DMS79 (cell line): ENCODE results near the gene SLC6A20.
A peak's percentile ranks its signal among the peaks of the same experiment; 100 is the strongest.

Experiments used
- DNase-seq: peaks from one replicate; lab custom pipeline; 2025; lab: John Stamatoyannopoulos, UW

SLC6A20 gene, protein sequence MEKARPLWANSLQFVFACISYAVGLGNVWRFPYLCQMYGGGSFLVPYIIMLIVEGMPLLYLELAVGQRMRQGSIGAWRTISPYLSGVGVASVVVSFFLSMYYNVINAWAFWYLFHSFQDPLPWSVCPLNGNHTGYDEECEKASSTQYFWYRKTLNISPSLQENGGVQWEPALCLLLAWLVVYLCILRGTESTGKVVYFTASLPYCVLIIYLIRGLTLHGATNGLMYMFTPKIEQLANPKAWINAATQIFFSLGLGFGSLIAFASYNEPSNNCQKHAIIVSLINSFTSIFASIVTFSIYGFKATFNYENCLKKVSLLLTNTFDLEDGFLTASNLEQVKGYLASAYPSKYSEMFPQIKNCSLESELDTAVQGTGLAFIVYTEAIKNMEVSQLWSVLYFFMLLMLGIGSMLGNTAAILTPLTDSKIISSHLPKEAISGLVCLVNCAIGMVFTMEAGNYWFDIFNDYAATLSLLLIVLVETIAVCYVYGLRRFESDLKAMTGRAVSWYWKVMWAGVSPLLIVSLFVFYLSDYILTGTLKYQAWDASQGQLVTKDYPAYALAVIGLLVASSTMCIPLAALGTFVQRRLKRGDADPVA

DNA sequence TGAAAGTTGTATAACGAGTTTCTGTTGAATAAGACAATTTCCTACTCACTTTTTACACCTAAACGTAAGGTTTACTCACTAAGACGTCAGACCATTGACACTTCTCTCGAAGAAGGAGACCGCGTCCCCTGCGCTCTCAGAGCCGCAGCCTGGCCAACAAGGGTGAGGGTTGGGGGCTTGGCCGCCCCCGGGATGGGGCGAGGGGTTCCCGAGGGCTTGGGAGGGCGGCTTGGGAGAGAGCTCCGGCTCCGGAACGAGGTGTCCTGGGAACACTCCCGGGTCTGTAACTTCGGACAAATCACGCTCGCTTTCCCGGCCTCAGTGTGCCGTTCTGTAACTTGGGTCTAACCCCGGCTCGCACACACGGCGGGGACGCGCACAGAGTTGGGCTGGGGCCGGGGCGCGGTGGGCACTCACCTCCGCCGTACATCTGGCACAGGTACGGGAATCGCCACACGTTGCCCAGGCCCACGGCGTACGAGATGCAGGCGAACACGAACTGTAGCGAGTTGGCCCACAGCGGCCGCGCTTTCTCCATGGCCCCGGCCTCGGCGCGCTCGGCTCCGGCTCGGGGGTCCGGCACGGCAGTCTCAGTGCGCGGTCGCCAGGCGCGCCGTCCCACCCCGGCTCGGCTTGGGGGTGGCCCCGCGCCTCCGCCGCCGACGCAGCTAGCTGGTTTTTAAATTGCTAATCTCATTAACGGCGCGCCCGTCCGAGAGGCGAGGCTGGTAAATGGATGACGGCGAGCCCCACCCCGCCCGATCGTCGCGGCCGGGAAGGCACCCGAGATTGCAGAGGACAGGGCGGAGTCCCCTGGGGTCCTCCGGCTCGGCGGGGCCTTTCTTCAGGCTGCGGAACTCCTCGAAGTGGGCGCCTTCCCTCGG, at the start of gene SLC6A20:
SLC6A20 (minus strand) TSS at position 655 of the 884 bp plus-strand sequence; CDS start at position 538, 117 bp downstream.
- DNase-seq = no peak

DNA sequence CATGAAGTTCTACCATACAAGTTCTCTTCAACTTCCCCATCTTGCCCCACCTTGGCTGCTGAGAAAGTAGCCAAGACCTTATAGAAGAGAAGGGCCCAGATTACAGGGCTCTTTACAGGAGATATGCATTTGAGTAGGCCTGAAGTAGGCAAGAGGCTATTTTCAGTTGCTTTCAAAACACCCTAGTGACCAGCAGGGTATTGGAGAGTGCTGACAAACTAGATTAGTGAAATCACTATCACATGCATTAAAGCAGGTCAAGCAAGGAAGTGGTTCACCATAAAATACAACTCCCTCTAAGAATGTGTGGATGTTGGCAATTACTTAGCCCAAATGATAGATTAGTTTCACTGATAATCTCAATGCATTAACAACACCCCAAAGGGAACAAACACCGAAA, 48.3 kb upstream of the SLC6A20 start:
- DNase-seq = no peak

DNA sequence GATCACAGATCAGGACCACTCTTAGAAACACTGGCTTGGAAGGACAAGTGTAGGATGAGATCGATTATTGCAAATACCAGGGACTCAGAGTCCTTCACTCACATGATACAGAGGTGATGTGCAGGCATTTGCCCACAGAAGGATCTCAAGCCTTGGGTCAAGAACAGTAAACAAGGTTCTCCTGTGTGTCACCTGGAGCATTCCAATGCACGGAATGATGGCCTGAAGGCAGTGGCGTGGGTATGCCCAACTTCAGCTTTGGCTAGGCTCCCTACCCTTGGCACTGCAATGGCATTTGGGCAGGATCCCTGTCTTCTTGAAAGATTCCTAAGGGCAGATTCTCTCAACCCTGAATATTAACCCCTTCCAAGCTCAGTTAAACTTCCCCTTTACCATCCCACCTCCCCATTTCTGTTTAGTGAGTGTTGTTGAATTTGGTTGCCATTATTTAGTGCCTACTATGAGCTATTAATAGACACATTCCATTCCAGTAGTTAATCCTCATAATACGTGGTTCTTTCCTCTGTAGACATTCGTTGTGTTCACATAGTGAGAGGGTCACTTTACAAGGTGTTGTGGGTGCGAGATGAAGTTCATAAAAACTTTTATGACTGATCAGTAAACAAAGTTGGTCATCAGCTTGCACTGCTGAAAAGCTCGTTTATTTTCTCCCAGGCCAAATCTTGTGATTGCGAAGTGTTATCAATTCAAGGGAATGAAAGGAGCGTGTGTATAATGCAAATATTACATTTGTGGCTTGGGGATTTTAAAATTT, 46.7 kb upstream of the SLC6A20 start:
- DNase-seq = no peak

DNA sequence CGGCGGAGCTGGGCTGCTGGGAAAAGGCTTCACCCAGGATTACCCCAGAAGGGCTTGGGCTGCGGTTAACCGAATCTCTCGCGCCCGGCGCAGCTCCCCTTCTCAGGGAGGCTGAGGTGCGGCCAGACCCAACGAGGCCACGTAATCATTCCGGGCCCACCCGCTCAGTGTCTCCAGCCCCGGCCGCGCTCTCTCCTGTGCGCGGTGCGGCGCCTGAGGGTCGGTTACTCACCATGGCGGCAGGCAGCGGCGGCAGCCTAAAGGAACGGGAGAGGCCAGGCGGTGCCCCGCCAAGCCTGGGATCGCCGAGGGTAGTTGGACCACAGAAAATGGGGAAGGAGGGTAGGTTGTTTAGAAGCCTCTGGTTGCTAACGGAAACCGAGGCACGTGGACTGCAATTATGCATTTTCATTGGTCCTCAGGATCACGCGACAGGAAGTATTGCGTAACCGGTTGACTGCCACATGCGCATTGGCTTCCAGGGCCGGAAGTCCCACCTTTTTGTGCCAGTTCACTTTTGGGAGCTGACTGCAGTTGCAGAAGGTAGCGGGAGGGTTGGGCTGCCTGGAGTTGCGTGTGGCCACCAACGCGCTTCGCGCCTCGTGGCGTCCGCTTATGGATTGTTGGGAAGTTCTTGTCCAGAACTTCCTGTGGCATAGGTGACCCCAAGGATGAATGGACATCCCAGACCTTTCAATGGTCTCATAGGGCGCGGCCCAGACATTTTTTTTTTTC, 45.6 kb upstream of the SLC6A20 start, which contains the start of gene LZTFL1:
LZTFL1 (minus strand) TSS at position 363 of the 735 bp plus-strand sequence; CDS start at position 235, 128 bp downstream.
- DNase-seq = peak; percentile 77

DNA sequence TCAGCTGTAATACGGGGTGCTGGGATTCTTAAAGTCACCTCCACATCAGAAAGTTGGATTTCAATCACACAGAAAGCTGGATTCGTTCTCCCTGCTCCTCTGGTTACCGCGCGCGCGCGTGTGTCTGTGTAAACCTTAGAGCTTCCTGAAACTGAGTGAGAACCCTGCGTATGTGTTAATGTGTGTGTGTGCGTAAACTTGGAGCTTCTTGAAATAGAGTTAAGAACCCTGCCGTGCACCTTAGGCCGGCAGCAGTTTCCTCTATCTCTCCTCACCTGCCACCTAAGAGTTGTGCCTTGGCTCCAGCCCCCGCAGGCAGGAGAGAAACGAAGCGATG, 45.1 kb upstream of the SLC6A20 start:
- DNase-seq = no peak

DNA sequence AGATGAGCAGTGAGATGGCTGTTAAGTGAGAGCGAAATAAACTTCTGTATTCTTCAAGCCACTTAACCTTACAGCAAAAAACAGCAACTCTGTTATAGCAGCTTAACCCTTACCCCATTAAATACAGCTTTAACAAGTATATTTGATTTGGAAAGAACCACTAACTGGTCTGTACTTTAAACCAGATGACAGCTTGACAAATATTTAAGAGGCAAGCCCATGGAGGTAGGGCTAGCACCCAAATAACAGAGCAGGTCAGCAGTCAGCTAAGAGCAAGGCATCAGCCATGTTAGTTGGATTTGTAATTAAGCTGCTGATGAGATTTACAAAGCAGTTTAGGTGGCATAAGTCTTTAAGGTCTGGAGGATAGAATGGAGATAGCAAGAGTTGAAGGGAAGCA, 42.1 kb upstream of the SLC6A20 start:
- no peak for DNase-seq

DNA sequence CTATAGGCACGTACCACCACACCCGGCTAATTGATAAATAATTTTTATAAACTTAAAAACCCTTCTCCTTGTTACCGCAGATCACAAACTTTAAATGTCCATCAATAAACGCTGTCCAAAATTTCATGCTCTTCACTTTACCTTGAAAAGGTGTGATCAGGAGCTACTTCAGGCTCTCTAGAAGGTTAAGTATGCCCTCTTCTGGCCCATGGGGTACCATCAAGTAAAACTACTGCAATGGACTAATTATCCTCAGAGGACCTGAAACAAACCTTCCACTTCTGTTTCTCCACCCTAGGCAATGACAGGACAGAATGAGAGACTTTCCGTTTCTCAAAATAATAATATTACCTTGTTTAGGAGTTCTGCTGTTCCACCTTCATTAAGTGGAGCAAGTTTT, 36.4 kb upstream of the SLC6A20 start:
- DNase-seq = no peak

DNA sequence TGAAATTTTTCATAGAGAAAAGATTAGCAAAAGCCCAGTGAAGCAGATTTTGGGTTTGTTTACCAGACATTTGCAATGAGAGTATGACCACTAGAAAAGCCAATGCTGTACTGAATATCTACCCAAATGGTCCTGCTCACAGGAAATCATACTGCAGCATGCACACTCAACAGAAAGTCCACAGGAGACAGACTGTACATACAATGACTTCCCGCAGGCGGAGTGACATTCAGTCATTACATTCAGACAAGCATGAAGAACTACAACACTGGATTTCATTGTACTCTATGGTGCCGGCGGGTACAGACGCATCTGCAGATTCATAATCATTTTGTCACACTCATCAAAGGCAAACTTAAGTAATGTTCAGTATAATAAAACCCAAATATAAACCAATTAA, 33.8 kb upstream of the SLC6A20 start:
- DNase-seq = no peak

DNA sequence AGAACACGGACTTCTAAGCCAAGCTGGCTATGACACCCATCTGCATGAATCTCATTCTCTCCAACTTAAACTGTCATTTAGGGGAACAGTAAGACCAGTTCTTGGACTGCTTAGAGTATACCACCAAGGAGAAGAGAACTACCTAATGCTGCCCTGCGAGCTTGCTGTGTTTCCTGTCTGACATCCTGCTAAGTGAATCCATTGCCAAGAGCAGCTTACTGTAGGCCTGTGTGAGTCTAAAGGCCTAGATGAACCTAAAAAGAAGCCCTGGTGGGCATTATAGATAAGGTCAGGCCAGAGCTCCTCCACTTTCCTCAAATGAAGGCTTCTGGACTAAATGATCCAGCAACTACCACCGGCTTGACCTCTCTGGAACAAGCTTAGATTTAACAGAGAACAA, 30.6 kb upstream of the SLC6A20 start:
- no peak for DNase-seq

DNA sequence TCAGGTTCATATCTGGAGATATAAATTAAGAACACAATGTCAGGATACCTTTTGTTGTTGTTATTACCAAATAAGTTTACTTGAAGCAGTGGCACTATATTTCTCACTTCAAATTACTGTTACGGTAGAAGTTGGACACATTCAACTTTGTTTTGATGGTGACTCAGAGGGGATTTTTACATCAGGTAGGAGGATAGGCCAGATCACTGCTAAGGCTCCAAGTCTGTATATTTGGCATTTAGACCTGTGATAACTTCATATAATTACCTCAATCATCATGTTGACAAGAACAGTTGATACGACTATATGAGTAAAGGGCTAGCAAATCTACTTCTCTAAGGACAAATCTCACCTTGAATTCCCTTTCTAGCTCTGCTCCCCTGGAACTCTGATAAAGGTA, 30.0 kb upstream of the SLC6A20 start:
- no peak for DNase-seq

DNA sequence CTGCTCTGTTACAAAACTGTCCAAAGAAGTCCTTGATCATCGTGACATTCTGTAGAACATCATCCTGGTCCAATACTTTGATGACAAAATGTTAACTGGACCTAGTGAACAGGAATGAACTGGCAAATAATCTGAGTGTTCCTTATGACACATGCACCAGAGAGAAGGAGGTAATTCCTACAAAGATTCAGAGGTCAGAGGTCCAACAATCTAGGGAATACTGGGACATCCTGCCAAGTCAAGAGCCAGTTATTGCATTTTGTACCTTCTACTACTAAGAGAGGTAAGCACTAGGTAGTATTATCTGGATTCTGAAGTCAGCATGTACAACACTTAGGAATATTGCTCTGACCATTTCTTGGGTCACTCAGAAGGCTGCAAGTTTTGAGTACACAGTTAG, 24.8 kb upstream of the SLC6A20 start:
- no peak for DNase-seq

DNA sequence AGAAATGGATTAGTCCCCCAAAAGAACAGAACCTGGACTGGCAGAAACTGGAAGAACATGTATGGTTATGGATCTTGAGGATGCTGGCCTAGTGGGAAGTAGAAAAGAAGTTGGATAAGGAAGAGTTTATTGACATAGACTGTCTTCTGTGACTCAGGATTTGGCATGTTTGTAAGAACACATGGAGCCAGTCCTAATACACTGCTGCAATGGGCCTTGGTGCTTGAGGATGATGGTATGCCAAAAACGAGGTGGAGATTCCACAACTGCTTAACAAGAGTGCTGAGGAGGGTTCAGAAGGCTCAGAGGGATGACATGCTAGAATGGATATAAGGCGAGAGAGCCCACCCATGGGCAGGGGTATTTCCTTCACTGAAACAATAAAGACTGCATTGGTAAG, 23.2 kb upstream of the SLC6A20 start:
- no peak for DNase-seq

DNA sequence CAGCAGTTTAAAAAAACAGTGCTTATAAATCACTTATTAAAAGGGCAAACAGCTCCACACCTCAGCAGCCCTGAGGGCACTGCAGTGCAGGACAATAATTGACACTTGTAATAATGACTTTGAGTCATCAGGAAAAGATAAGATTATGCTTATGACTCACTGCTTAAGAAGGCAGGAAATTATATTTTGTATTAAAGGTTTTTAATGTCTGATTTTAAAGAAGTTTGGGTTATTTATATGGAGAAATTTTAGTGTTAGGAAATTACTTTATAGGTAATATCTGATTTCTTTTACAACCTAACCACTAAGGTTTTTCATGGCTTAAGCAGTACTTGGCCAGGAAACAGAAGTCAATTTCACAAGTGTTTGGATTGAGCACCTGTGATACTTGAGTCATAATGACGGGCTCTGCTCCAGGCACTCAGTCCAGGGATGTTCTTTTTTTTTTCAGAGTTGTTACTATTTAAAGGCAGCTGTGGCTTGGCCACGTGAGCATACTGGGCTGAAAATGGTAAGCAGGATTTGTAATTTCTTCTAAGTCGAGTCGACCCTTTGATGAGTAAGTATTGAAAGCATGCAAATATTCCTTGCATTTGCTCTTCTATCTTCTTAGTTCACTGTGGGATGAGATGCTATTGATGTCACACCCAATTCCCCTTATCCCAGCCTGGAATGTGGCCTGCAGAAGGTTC, 21.6 kb upstream of the SLC6A20 start:
- DNase-seq = peak; percentile 71

DNA sequence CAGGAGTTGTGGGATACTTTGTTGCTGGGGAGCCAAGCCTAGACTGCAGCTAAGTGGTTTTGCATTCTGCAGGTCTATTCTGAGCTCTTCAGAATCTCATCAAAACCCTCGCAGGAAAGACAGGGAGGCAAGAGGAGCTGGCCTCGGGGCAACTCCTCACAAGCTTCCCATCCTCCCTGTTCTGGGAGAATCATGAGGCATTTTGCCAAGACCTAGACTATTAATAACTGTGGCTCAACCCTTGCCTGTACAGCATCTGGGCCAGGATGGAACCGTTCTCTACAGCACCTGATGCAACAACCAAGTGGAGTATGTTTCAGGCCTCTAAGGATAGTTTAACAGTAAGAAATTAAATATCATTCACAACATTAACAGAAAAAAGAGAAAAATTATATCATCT, 20.2 kb upstream of the SLC6A20 start:
- DNase-seq = peak; percentile 10

DNA sequence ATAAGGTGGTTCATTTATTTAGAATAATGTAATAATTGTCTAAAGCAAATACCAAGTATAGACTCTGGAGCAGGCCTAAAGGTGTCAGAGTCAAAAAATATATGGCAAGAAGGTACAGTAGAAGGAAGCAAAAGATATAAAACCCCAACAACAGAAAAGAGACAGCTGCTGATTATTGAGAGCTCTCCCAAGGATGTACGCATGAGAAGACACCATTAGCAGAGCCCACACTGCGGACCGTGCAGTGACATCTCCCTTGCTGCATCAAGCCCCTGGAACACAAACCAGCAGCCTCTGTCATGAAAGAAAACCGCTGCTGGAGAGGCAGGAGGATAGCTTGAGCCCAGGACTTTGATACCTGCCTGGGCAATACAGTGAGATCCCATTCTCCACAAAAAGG, 18.0 kb upstream of the SLC6A20 start:
- no peak for DNase-seq

DNA sequence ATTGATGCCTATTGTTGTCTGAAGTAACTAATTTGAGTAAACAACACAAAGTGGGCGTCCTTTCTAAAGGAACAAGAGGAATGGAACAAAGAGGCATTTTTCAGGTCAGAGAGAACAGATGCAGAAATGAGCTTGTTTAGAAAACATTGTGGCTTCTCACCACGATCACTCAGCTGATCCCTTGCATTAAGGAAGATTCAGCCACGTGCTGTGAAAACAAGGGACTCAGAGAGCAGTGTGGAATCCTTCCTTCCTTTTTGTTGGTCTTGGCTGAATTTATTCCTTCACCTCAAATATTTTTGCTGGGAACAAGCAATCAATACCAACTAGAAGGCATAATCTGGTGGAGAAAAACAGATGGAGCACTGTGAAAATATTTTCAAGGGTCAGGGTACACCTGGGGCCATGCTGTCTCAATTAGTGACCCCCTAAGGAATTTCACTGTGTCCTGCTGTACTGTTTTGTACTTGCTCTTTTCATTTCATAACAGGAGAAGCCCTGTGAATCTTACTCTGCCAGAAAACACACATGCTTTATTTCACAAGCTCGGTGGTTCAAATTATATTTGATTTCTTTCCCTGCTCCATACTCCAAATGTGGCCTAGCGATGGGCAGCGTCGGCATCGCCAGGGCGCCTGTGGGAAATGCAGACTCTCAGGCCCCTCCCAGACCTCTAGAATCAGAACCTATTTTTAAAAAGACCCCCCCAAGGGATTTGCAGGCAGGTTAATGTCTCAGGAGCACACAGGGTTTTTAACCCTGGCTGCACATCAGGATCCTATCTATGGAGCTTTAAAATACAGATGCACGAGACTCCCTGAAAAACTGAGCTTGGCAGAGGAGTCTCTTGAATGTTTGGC, 11.6 kb upstream of the SLC6A20 start:
- DNase-seq = no peak

DNA sequence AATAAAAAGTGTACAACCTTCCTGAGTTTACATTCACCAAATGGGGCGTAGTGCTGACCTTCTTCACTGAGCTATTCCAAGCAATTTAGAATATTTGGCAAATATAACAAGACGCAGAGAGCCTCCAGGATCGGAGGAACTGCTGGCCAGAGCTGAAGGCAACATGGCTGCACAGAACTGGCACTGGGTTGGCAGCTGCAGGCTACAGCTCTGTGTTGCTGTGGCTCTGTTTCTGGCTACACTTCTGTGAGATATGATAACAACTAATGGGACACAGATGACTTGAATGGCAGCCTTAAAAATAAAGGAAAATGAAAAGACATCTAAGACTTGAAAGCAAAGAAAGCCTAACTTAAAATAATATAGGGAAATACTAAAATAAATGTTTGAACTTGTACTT, 10.8 kb upstream of the SLC6A20 start:
- DNase-seq = no peak

DNA sequence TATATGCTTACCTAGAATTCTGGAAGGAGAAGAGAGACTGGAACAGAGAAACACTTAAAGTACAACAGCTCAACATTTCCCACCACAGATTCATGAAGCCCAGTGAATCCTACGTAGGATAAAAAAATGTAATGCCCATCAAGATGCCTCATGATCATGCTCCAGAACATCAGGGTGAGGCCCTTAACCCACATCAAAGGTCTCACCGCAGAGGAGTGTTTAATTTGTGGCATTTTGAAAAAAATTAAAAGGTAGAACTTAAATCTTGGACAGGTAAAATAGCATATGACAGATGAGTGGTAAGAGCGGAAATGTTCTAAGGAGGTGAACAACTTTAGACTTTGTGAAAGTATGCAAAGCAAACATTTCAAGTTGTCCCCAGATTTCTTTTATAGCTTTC, 9.7 kb upstream of the SLC6A20 start:
- no peak for DNase-seq

DNA sequence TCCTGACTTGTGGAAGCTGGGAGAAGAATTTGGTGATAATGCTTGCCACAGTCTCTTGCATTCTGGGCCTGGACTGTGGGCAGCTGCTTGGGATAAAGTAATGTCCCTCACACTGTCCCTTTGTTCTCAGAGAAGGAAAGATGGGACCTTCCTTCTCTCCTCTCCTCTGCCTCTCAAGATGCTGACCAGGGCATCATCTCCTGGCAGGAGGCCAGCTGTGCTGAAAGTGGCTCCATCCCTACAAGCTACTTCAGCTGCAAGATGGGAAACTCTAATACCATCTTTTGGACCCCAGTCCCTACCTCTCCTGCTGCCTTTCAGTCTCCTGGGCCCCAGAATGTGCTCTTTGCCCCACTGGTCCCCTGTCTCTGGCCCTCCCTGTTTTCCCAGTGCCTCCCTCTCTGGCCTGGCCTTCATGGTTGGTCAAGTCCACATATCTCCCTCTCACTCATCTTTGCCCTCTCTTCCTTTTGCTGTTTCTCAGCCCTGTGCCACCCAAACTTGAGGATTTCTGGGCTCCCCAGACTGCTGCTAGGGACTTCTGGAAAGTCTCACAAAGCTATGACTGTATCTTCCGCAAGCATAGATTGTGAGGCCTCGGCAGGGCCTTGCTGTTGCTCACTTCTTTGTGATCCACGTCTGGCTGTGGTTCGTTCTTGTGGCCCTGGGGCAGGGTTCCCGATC, 7.1 kb upstream of the SLC6A20 start:
- DNase-seq = no peak
